ENCODE results near the gene AP3M1.
A peak's percentile ranks its signal among the peaks of the same experiment; 100 is the strongest.

GRCh38 chr10:74176380-74177139 lies 25.9 kb upstream of the AP3M1 start:
- TF ChIP-seq CTCF (tag by site-specific recombination; IDR thresholded peaks at IDR 0.05) (no peak; the same call in 1 of the 2 replicates), ZNF792 (tag by site-specific recombination; IDR thresholded peaks at IDR 0.05) (no peak), ZNF10 (tag by site-specific recombination; IDR thresholded peaks at IDR 0.05) (peak; percentile 85), ZNF768 (tag by site-specific recombination; IDR thresholded peaks at IDR 0.05) (no peak; the same call in 1 of the 2 replicates), ZNF548 (tag by site-specific recombination; IDR thresholded peaks at IDR 0.05) (no peak), YY1 (tag by site-specific recombination; IDR thresholded peaks at IDR 0.05) (peak; percentile 97), SCRT1 (tag by site-specific recombination; IDR thresholded peaks at IDR 0.05; ENCODE audit: borderline replicate concordance) (peak; percentile 6; the same call in 1 of the 2 replicates), ZNF747 (tag by site-specific recombination; IDR thresholded peaks at IDR 0.05) (no peak), MZF1 (tag by site-specific recombination; IDR thresholded peaks at IDR 0.05; ENCODE audit: borderline replicate concordance) (no peak; the same call in 1 of the 2 replicates)
- TF ChIP-seq, protein P1, sequence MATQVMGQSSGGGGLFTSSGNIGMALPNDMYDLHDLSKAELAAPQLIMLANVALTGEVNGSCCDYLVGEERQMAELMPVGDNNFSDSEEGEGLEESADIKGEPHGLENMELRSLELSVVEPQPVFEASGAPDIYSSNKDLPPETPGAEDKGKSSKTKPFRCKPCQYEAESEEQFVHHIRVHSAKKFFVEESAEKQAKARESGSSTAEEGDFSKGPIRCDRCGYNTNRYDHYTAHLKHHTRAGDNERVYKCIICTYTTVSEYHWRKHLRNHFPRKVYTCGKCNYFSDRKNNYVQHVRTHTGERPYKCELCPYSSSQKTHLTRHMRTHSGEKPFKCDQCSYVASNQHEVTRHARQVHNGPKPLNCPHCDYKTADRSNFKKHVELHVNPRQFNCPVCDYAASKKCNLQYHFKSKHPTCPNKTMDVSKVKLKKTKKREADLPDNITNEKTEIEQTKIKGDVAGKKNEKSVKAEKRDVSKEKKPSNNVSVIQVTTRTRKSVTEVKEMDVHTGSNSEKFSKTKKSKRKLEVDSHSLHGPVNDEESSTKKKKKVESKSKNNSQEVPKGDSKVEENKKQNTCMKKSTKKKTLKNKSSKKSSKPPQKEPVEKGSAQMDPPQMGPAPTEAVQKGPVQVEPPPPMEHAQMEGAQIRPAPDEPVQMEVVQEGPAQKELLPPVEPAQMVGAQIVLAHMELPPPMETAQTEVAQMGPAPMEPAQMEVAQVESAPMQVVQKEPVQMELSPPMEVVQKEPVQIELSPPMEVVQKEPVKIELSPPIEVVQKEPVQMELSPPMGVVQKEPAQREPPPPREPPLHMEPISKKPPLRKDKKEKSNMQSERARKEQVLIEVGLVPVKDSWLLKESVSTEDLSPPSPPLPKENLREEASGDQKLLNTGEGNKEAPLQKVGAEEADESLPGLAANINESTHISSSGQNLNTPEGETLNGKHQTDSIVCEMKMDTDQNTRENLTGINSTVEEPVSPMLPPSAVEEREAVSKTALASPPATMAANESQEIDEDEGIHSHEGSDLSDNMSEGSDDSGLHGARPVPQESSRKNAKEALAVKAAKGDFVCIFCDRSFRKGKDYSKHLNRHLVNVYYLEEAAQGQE (tag by site-specific recombination; IDR thresholded peaks at IDR 0.05) = no peak; the same call in 1 of the 2 replicates
- TF ChIP-seq, protein P2, sequence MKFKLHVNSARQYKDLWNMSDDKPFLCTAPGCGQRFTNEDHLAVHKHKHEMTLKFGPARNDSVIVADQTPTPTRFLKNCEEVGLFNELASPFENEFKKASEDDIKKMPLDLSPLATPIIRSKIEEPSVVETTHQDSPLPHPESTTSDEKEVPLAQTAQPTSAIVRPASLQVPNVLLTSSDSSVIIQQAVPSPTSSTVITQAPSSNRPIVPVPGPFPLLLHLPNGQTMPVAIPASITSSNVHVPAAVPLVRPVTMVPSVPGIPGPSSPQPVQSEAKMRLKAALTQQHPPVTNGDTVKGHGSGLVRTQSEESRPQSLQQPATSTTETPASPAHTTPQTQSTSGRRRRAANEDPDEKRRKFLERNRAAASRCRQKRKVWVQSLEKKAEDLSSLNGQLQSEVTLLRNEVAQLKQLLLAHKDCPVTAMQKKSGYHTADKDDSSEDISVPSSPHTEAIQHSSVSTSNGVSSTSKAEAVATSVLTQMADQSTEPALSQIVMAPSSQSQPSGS (tag by site-specific recombination; IDR thresholded peaks at IDR 0.05; ENCODE audit: low read depth) = peak; percentile 97
- TF ChIP-seq, protein P3, sequence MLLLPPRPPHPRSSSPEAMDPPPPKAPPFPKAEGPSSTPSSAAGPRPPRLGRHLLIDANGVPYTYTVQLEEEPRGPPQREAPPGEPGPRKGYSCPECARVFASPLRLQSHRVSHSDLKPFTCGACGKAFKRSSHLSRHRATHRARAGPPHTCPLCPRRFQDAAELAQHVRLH (tag by site-specific recombination; IDR thresholded peaks at IDR 0.05) = peak; percentile 24; the same call in 1 of the 2 replicates
- TF ChIP-seq, protein P4, sequence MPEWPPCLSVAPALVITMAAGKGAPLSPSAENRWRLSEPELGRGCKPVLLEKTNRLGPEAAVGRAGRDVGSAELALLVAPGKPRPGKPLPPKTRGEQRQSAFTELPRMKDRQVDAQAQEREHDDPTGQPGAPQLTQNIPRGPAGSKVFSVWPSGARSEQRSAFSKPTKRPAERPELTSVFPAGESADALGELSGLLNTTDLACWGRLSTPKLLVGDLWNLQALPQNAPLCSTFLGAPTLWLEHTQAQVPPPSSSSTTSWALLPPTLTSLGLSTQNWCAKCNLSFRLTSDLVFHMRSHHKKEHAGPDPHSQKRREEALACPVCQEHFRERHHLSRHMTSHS (tag by site-specific recombination; IDR thresholded peaks at IDR 0.05) = no peak
